Caco-2 (cell line): ENCODE results near the gene PPP2R3B. TPM values are rescaled to one million over a fixed set of nuclear protein-coding genes. Genes with fewer than 3 reads are reported as not detected.

Experiments used
- BruUV-seq: library from RNA; stranded (reverse); fragments of 400-500 nt; replicated peaks from 2 replicates; lab custom pipeline; 2021; lab: Mats Ljungman, UMichigan
- CTCF ChIA-PET: fragments of 300-600 bp; sonication (Branson Sonifier 250); formaldehyde crosslinking; loops from one replicate; lab custom pipeline; 2022; ENCODE audit warnings: antibody characterized with exemption; lab: Charles Lee
- POLR2A ChIA-PET: fragments of 300-600 bp; sonication (Branson Sonifier 250); formaldehyde crosslinking; loops from one replicate; lab custom pipeline; 2022; ENCODE audit warnings: antibody characterized with exemption; lab: Charles Lee
- DNase-seq, 2 experiments: peaks; one replicate each; pipeline versions ENCODE4 v3.0.0 to v3.0.0-alpha.2; 2020 to 2022
- H3K27me3 ChIP-seq: replicated peaks from 2 replicates; pipeline ENCODE4 v1.6.0; 2011; ENCODE audit warnings: low read length; ENCODE audit not compliant: control insufficient read depth, insufficient read depth
- H3K36me3 ChIP-seq: 2 replicates; pipeline ENCODE4 v1.5.1; 2011; ENCODE audit warnings: low read length; ENCODE audit not compliant: control insufficient read depth, insufficient read depth
- H3K4me1 ChIP-seq: fragments of 250-450 bp; sonication (Bioruptor Pico); 2 replicates; pipeline ENCODE4 v1.5.1; 2020; ENCODE audit warnings: mild to moderate bottlenecking
- H3K4me3 ChIP-seq: 2 replicates; pipeline ENCODE4 v1.5.1; 2011; ENCODE audit warnings: low read depth, mild to moderate bottlenecking, control low read depth, low read length
- H3K9me3 ChIP-seq: fragments of 250-450 bp; sonication (Bioruptor Pico); 2 replicates; pipeline ENCODE4 v1.5.1; 2020; ENCODE audit warnings: mild to moderate bottlenecking, moderate library complexity
- H3K27ac Mint-ChIP-seq: one replicate; pipeline ENCODE4 v1.8.0; 2022; ENCODE audit warnings: mixed read lengths; ENCODE audit not compliant: unreplicated experiment
- H3K27me3 Mint-ChIP-seq: one replicate; pipeline ENCODE4 v1.8.0; 2022; ENCODE audit warnings: mixed read lengths; ENCODE audit not compliant: insufficient read depth, unreplicated experiment
- H3K36me3 Mint-ChIP-seq: one replicate; pipeline ENCODE4 v1.8.0; 2022; ENCODE audit warnings: mild to moderate bottlenecking, mixed read lengths; ENCODE audit not compliant: insufficient read depth, unreplicated experiment
- H3K4me1 Mint-ChIP-seq: one replicate; pipeline ENCODE4 v1.8.0; 2022; ENCODE audit warnings: low read depth, mixed read lengths; ENCODE audit not compliant: unreplicated experiment
- H3K4me3 Mint-ChIP-seq: one replicate; pipeline ENCODE4 v1.8.0; 2022; ENCODE audit warnings: mild to moderate bottlenecking, moderate library complexity, mixed read lengths; ENCODE audit not compliant: unreplicated experiment
- H3K9me3 Mint-ChIP-seq: one replicate; pipeline ENCODE4 v1.8.0; 2022; ENCODE audit warnings: mixed read lengths; ENCODE audit not compliant: unreplicated experiment
- CTCF ChIP-seq, 2 experiments: fragments of 200-600 bp in 1 of 2; IDR thresholded peaks; 1 replicate in 1 of 2; 2 replicates in 1 of 2; pipeline versions ENCODE4 v1.5.1 to v1.8.0; 2011 to 2022; ENCODE audit warnings: antibody characterized with exemption in 1 of 2, control low read depth in 1 of 2, inconsistent platforms in 1 of 2, low read depth in 1 of 2, low read length in 1 of 2, mild to moderate bottlenecking in 1 of 2, moderate library complexity in 1 of 2; ENCODE audit not compliant: insufficient read depth in 1 of 2, severe bottlenecking in 1 of 2, unreplicated experiment in 1 of 2
- intact Hi-C: fragments of 100-400 bp; cut with micrococcal nuclease; formaldehyde crosslinking; loops from one replicate; pipeline ENCODE4 v1.10.0; 2022; ENCODE audit not compliant: unreplicated experiment
- total RNA-seq: library from RNA; stranded (reverse); gene quantifications from 2 replicates; pipeline ENCODE4 v1.2.3, GENCODE V29; 2022

PPP2R3B gene
- total RNA-seq, 1 experiment from 2014 or later, result 71.3 TPM

GRCh38 chrX:338836-339400 lies 47.8 kb downstream of the PPP2R3B start:
- Histone ChIP-seq H3K9me3 (peaks cover 7% of the 10 kb centered on the region; the same call in 1 of the 2 replicates), H3K27me3 (no peaks in the 10 kb centered on the region), H3K4me3 (no peak overlapping the region), H3K36me3 (no peaks in the 10 kb centered on the region; the same call in 1 of the 2 replicates), H3K4me1 (no peaks in the 10 kb centered on the region)
- peaks cover 68% of the 10 kb centered on the region for H3K36me3 Mint-ChIP-seq
- no peaks in the 10 kb centered on the region for H3K27me3 Mint-ChIP-seq
- intact Hi-C loops, result no loop called here
- CTCF ChIA-PET, result no interaction called here
- H3K9me3 Mint-ChIP-seq, result peaks cover 10% of the 10 kb centered on the region
- H3K4me1 Mint-ChIP-seq, result no peaks in the 10 kb centered on the region
- POLR2A ChIA-PET, result no interaction called here
- no peak for DNase-seq
- BruUV-seq, result no TSS peak
- H3K4me3 Mint-ChIP-seq, result no peak overlapping the region
- no peak for TF ChIP-seq CTCF (IDR thresholded peaks at IDR 0.05; ENCODE audit: insufficient read depth in 1 of 2, low read depth in 1 of 2, low read length in 1 of 2, severe bottlenecking in 1 of 2, unreplicated experiment in 1 of 2)
- no peak overlapping the region for H3K27ac Mint-ChIP-seq

GRCh38 chrX:338281-338835 lies 48.3 kb downstream of the PPP2R3B start:
- Histone ChIP-seq H3K9me3 (peaks cover 7% of the 10 kb centered on the region; the same call in 1 of the 2 replicates), H3K4me3 (no peak overlapping the region), H3K27me3 (no peaks in the 10 kb centered on the region), H3K4me1 (no peaks in the 10 kb centered on the region), H3K36me3 (no peaks in the 10 kb centered on the region; the same call in 1 of the 2 replicates)
- Mint-ChIP-seq H3K4me1 (no peaks in the 10 kb centered on the region), H3K27me3 (no peaks in the 10 kb centered on the region), H3K9me3 (peaks cover 10% of the 10 kb centered on the region), H3K4me3 (no peak overlapping the region), H3K36me3 (peaks cover 68% of the 10 kb centered on the region), H3K27ac (no peak overlapping the region)
- no TSS peak for BruUV-seq
- ChIA-PET CTCF (no interaction called here), POLR2A (no interaction called here)
- DNase-seq, result no peak
- no peak for TF ChIP-seq CTCF (IDR thresholded peaks at IDR 0.05; ENCODE audit: insufficient read depth in 1 of 2, low read depth in 1 of 2, low read length in 1 of 2, severe bottlenecking in 1 of 2, unreplicated experiment in 1 of 2)
- intact Hi-C loops, result no loop called here

GRCh38 chrX:337331-337831 lies 49.3 kb downstream of the PPP2R3B start:
- no peak overlapping the region for H3K27ac Mint-ChIP-seq
- Histone ChIP-seq H3K4me1 (no peaks in the 10 kb centered on the region), H3K36me3 (no peaks in the 10 kb centered on the region; the same call in 1 of the 2 replicates), H3K9me3 (peaks cover 7% of the 10 kb centered on the region; the same call in 1 of the 2 replicates), H3K27me3 (no peaks in the 10 kb centered on the region), H3K4me3 (no peak overlapping the region)
- no peaks in the 10 kb centered on the region for H3K4me1 Mint-ChIP-seq
- intact Hi-C loops, result no loop called here
- H3K27me3 Mint-ChIP-seq, result no peaks in the 10 kb centered on the region
- ChIA-PET CTCF (no interaction called here), POLR2A (no interaction called here)
- peaks cover 8% of the 10 kb centered on the region for H3K9me3 Mint-ChIP-seq
- no peak for DNase-seq
- TF ChIP-seq CTCF (IDR thresholded peaks at IDR 0.05; ENCODE audit: insufficient read depth in 1 of 2, low read depth in 1 of 2, low read length in 1 of 2, severe bottlenecking in 1 of 2, unreplicated experiment in 1 of 2), result no peak
- H3K36me3 Mint-ChIP-seq, result peaks cover 78% of the 10 kb centered on the region
- no TSS peak for BruUV-seq
- H3K4me3 Mint-ChIP-seq, result no peak overlapping the region
